Measurements from ENCODE around the gene VAPB.

DNA sequence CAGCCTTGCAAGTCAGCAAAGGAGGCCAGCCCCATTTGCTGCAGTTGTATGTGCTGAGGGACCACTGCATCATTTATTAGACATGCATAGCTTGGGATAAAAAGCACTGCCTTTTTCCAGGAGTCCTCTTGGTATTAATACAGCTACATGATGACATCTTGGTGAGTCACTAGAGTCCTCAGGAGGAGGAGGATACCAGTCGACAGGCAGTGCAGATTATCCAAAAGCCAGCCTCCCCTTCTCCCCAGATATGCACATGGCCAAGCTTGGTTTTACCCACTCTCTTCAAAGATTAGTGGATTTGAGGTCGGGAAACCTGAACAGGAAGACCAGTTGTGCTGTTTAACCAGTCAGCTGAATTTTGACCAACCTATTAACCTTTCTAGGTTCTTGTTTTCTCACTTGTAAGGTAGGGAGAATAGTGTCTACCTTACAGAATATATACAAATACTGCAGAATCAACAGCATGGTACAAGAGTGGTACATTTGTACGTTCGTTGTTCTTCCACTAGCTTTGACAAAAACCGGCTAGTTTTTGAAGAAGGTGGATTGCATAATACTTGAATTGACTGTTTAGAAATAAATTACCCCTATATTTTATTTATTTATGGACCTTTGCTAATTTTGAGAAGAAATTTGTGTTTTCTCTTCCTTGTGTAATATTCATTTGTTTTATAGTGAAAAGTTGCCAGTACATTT, 31.9 kb downstream of the VAPB start:
- TF ChIP-seq KLF1 (tag by site-specific recombination; IDR thresholded peaks at IDR 0.05) (no peak), ZNF514 (tag by site-specific recombination; IDR thresholded peaks at IDR 0.05) (no peak)

All from HEK293 (cell line).